ENCODE data around the gene SGSM1. TPM values are rescaled to one million over a fixed set of nuclear protein-coding genes. Genes with fewer than 3 reads are reported as not detected.

SGSM1 gene
- total and polyA plus RNA-seq, 2 of the 4 experiments (the other 2 are of a cell fraction), result not detected

GRCh38 chr22:24954114-24954463 lies 148.1 kb downstream of the SGSM1 start:
- Histone ChIP-seq H3K9me1 (ENCODE audit: insufficient read depth, low read length) (no peaks in the 10 kb centered on the region), H2AK9ac (replicated peaks; ENCODE audit: low read depth, low read length, poor library complexity) (no peak overlapping the region), H3K36me3 (ENCODE audit: control insufficient read depth, insufficient read depth, low read length) (no peaks in the 10 kb centered on the region), H4K8ac (ENCODE audit: low read depth in 2 of 2, low read length in 2 of 2) (no peak overlapping the region), H2AK5ac (ENCODE audit: low read depth, low read length) (no peak overlapping the region), H3K14ac (replicated peaks; ENCODE audit: low read depth, low read length) (no peak overlapping the region), H3K4me1 (ENCODE audit: control insufficient read depth, insufficient read depth, low read length) (no peaks in the 10 kb centered on the region), H3K27me3 (ENCODE audit: control insufficient read depth, insufficient read depth, low read length) (peaks cover 21% of the 10 kb centered on the region), H3K56ac (ENCODE audit: extremely low read depth, insufficient read depth, low read length) (no peak overlapping the region), H4K91ac (ENCODE audit: insufficient read depth, low read depth, low read length) (no peak overlapping the region), H3K23ac (ENCODE audit: low read depth, low read length) (no peak overlapping the region), H3K9ac (ENCODE audit: low read depth, low read length) (no peak overlapping the region), H2AFZ (replicated peaks; ENCODE audit: low read length, poor library complexity) (no peak overlapping the region), H3K4me3 (ENCODE audit: insufficient read depth, low read depth, low read length) (no peak overlapping the region), H4K5ac (ENCODE audit: low read depth, low read length) (no peak overlapping the region), H3K9me3 (ENCODE audit: control insufficient read depth, insufficient read depth, low read length) (no peaks in the 10 kb centered on the region), H3K79me1 (ENCODE audit: low read depth in 1 of 2, low read length in 2 of 2) (no peaks in the 10 kb centered on the region), H2BK15ac (ENCODE audit: low read depth, low read length) (no peak overlapping the region), H2BK20ac (ENCODE audit: low read depth, low read length) (no peak overlapping the region), H3K4me2 (ENCODE audit: low read depth, low read length) (no peak overlapping the region), H3K4ac (ENCODE audit: low read depth, low read length) (no peak overlapping the region), H3K27ac (ENCODE audit: insufficient read depth, low read length) (no peak overlapping the region), H3K18ac (ENCODE audit: low read depth, low read length) (no peak overlapping the region), H2BK5ac (ENCODE audit: low read depth, low read length, poor library complexity, severe bottlenecking) (no peak overlapping the region), H2BK120ac (ENCODE audit: low read depth, low read length) (no peak overlapping the region), H4K20me1 (ENCODE audit: insufficient read depth, low read length) (no peaks in the 10 kb centered on the region)
- ChIA-PET POLR2A (ENCODE audit: unreplicated experiment) (no interaction called here), CTCF (no interaction called here)
- intact Hi-C loops (cut with micrococcal nuclease), result no loop called here
- WGBS, 2 experiments (ENCODE audit: extremely low coverage in 2 of 2, insufficient read length in 1 of 2), result 36% methylated on average over 3 of the region's 4 CpGs; no CpG with 5 or more reads in 1 of the 2 experiments
- no TSS peak for BruUV-seq (replicated peaks)
- dilution Hi-C loops (cut with HindIII; ENCODE audit: low sequenced_read_pairs, unreplicated experiment), result no loop called here
- ATAC-seq (ENCODE audit: low read depth) (no peak), DNase-seq (no peak)
- in situ Hi-C loops (cut with MboI; ENCODE audit: low sequenced_read_pairs), result no loop called here
- TF ChIP-seq CEBPB (IDR thresholded peaks at IDR 0.05; ENCODE audit: low read depth, low read length) (no peak), USF2 (IDR thresholded peaks at IDR 0.05; ENCODE audit: low read depth, low read length) (no peak), CTCF (conservative IDR thresholded peaks at IDR 0.05; ENCODE audit: low read depth, low read length) (no peak), RCOR1 (IDR thresholded peaks at IDR 0.05; ENCODE audit: insufficient replicate concordance, low read length) (no peak), SMC3 (IDR thresholded peaks at IDR 0.05; ENCODE audit: low read depth, low read length) (no peak), RAD21 (IDR thresholded peaks at IDR 0.05; ENCODE audit: low read length) (no peak), FOS (IDR thresholded peaks at IDR 0.05; ENCODE audit: low read depth, low read length) (no peak), MAZ (IDR thresholded peaks at IDR 0.05; ENCODE audit: borderline replicate concordance, low read depth, low read length) (no peak), RFX5 (IDR thresholded peaks at IDR 0.05; ENCODE audit: low read depth, low read length) (no peak), POLR2A (IDR thresholded peaks at IDR 0.05; ENCODE audit: low read depth, low read length) (no peak), ELK1 (IDR thresholded peaks at IDR 0.05; ENCODE audit: borderline replicate concordance, low read depth, low read length) (no peak), MAFK (IDR thresholded peaks at IDR 0.05; ENCODE audit: low read depth, low read length) (no peak), NFE2L2 (IDR thresholded peaks at IDR 0.05; ENCODE audit: low read depth, low read length) (no peak), BHLHE40 (IDR thresholded peaks at IDR 0.05; ENCODE audit: low read depth, low read length) (no peak)

Data from IMR-90 (cell line).